NCI-H2029 treated with DMSO at 0.1 percent for 48 hours (cell line): ENCODE results near the gene ASCC2.
A peak's percentile ranks its signal among the peaks of the same experiment; 100 is the strongest.
"Not testable (repeated sequence)": the region's sequence is repeated elsewhere in the genome, so short reads cannot be mapped to it uniquely, and the experiment has no call there.

ENCODE experiments used
- DNase-seq: peaks from one replicate; lab custom pipeline; 2025; lab: John Stamatoyannopoulos, UW

The ASCC2 gene, protein sequence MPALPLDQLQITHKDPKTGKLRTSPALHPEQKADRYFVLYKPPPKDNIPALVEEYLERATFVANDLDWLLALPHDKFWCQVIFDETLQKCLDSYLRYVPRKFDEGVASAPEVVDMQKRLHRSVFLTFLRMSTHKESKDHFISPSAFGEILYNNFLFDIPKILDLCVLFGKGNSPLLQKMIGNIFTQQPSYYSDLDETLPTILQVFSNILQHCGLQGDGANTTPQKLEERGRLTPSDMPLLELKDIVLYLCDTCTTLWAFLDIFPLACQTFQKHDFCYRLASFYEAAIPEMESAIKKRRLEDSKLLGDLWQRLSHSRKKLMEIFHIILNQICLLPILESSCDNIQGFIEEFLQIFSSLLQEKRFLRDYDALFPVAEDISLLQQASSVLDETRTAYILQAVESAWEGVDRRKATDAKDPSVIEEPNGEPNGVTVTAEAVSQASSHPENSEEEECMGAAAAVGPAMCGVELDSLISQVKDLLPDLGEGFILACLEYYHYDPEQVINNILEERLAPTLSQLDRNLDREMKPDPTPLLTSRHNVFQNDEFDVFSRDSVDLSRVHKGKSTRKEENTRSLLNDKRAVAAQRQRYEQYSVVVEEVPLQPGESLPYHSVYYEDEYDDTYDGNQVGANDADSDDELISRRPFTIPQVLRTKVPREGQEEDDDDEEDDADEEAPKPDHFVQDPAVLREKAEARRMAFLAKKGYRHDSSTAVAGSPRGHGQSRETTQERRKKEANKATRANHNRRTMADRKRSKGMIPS

GRCh38 chr22:29837741-29838598 lies at the start of gene ASCC2:
Gene ASCC2 (minus strand): TSS chr22:29838274. CDS start chr22:29832325, 5,949 bp downstream.
- DNase-seq = peak; percentile 86

DNA sequence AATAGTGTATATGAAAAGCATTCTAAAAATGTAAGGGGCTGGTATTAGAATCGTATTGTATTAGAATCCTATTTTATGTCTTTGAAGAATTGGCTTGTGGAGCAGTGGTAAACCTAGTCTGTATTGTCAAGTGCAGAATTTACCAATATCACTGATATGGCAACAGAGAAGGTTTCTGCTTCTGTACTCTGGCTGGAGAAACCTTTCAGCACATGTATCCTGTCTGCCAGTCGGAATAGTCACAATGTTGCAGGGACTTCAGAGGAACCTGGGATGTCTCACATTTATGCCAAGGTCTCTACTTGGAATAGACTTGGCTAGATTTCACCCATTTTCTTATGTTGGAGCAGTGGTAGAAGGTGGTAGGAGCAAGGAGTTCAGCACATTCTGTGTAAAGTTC lies 49.3 kb upstream of the ASCC2 start:
- DNase-seq = no peak

GRCh38 chr22:29886596-29886995 lies 48.5 kb upstream of the ASCC2 start:
- DNase-seq = no peak

GRCh38 chr22:29885610-29886009 lies 47.5 kb upstream of the ASCC2 start:
- no peak for DNase-seq

DNA sequence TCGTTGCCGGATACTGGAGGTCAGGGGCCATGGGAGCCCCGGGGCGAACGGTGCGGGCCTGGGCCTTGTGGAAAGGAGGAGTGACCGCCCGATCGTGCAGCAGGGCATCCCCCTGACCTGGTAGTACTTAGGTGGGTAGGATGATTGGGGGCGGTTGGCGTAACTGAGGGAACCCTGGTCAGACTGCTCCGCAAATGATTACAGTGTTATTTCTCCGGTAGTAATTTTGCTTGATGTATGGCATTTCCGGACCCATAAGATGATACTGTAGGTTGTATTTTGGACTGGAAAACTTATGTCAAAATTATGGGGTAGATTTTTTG lies 45.7 kb upstream of the ASCC2 start:
- no peak for DNase-seq

- peak; percentile 28 for DNase-seq
These were observed 45.1 kb upstream of the ASCC2 start, which contains the start of gene MTMR3 for GRCh38 chr22:29883045-29883774. Gene MTMR3 (plus strand): TSS chr22:29883174. CDS start chr22:29971060, 87,886 bp downstream.

DNA sequence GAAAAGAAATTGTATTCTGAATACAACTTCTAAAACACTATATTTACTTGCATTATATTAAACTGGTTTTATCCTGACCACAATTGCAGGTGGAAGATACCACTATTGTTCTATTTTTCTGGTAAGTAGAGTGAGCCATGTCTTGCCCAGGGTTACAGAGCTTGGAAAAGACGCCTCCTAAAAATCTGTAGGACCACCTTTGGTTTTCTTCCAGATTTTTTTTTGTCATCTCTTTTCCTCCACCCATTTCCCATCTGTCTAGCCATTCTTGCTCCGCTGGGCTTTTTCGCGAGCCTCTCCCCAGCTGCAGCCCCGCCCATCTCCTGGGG lies 44.6 kb upstream of the ASCC2 start:
- no peak for DNase-seq

- no peak for DNase-seq
These were observed 41.7 kb upstream of the ASCC2 start for GRCh38 chr22:29879753-29880152.

GRCh38 chr22:29877620-29878019 lies 39.5 kb upstream of the ASCC2 start:
- no peak for DNase-seq

GRCh38 chr22:29873943-29874342 lies 35.9 kb upstream of the ASCC2 start:
- no peak for DNase-seq

- DNase-seq = no peak
These were observed 34.9 kb upstream of the ASCC2 start for GRCh38 chr22:29872989-29873388.

DNA sequence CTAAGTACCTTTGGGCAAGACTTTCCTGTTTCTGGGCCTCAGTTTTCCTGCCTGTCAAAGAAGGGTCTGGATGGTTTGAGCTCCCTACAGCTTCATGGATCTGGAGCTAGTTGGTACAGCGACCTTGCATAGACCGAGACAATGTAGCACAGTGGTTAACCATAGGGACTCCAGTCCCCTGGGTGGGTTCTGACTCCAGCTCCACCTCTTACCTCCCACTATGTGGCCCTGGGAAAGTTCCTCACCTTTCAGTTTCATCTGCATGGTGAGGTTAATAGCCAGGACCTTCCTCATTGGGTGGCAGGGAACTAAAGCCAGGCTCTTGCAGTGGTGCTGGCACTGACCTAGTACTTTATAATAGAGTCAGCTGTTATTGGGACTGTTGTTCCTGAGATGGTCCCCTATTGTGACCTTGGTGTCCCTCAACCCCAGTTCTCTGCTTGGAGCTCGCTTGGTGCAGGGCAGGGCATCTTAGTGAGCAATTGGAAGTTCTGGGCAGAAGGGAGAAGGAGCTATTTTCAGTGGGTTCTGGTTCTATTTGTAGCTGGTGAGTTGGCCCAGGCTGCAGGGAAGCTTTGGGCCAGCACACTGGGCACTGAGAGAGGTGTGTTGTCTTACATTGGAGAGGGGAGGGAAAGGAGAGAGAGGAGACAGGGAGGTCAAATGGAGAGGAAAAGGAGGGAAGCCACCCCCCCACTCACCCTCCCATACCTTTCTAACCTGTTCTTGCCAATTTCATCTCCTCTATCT lies 34.2 kb upstream of the ASCC2 start:
- DNase-seq = no peak

- no peak for DNase-seq
These were observed 33.6 kb upstream of the ASCC2 start for GRCh38 chr22:29871684-29872083.

DNA sequence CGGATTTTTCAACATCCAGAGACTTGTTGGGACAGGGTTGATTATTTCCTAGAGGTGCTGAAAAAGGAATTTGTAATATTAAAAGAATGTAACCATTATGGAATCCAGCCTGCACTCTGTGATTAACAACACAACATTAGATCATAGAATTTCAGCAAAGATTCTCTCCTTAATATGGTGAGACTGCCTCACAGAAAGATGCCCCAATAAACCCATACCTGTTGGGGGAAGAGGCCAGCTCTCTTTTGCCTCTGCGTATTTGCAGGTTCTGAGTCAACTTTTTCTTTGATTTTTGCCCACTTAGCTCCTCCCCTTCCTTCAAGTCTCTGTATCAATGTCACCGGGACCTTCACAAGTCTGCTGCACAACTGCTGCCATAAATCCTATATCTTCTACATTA lies 32.5 kb upstream of the ASCC2 start:
- DNase-seq = no peak

DNA sequence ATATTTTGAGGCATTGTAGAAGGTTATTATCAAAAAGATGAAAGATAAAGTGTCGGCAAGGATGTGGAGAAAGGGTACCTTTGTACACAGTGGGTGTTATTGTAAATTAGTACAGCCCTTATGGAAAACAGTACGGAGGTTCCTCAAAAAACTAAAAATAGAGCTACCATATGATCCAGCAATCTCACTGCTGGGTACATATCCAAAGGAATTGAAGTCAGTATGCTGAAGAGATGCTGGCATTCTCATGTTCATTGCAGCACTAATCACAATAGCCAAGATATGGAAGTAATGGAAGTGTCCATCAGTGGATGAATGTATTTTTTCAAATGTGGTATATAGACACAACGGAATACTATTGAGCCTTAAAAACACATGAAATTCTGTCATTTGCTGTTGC lies 29.8 kb upstream of the ASCC2 start:
- no peak for DNase-seq

DNA sequence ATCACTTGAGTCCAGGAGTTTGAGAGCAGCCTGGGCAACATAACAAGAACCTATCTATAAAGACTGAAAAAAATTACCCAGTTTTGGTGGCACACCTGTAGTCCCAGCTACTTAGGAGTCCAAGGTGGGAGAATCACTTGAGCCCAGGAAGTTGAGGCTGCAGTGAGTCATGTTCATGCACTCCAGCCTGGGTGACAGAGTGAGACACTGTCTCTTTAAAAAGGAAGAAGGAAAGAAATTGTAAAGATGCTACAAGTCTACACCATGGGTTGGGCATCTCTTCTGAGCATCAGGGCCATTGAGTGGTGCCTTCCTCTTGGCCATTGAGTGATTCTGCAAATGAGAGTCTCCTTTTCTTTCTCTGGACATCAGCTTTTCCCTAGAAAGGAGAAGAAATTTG lies 29.2 kb upstream of the ASCC2 start:
- DNase-seq = no peak

- not testable (repeated sequence) for DNase-seq
These were observed 27.5 kb upstream of the ASCC2 start for GRCh38 chr22:29865572-29865971.

GRCh38 chr22:29861672-29862297 lies 23.7 kb upstream of the ASCC2 start:
- DNase-seq = no peak

DNA sequence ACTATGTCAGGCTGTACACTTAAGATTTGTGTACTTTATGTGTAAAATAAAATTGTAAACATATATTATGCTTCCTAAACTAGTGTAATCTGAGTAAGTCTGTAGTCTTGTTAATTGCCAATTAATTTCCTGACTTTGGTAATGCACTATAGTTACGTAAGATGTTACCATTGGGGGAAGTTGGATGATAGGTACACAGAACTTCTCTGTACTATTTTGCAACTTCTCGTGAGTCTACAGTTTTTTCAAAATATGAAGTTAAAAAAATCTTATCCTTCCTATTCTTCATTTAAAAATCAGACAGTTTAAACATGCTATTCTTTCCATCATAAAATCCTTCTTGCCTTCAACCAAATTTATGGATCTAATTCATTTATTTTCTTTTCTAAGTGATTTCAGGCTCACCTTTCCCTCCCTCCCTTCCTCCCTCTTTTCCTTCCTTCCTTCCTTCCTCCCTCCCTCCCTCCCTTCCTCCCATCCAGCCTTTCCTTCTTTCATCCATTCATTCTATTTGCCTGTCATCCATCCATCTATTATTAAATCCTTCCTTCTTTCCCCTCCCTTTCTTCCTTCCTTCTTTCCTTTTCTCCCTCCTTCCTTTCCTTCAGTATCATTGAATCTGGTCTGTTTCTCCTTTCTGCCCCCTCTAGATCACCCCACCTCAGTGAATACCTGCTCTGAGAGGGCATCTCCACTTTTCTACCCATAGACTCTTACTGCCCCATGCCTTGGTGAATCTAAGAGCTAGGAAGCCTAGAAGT lies 22.1 kb upstream of the ASCC2 start:
- no peak for DNase-seq

DNA sequence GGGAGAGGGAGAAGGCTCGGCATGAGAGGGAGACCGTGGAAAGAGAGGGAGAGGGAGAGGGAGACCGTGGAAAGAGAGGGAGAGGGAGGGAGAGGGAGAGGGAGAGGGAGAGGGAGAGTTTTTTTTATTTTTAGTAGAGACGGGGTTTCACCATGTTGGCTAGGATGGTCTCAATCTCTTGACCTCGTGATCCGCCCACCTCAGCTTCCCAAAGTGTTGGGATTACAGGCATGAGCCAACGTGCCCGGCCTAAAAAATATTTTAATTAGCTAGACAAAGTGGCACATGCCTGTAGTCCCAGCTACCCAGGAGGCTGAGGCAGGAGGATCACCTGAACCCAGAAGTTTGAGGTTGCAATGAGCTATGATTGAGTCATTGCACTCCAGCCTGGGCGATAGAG lies 21.0 kb upstream of the ASCC2 start:
- DNase-seq = not testable (repeated sequence)
